ENCODE results near the gene PLBD2.

The PLBD2 gene

GRCh38 chr12:113422030-113422885, 63.9 kb downstream of the PLBD2 start, which contains the start of gene SDSL:
SDSL (plus strand) TSS chr12:113422380; CDS start chr12:113427983, 5,603 bp downstream.
- Histone ChIP-seq H3K14ac (ENCODE audit: low read length in 2 of 2) (peak within 1 kb of the TSS in 1 of 2 experiments; percentile 56), H3K4me1 (ENCODE audit: control insufficient read depth, insufficient read depth, low read depth, low read length) (peaks cover 14% of the 10 kb centered on the region), H2AFZ (ENCODE audit: low read depth, low read length) (peak within 1 kb of the TSS; percentile 66), H3K18ac (ENCODE audit: low read depth in 1 of 2, low read length in 2 of 2) (peak within 1 kb of the TSS; percentile 88 to 89), H3K9ac (ENCODE audit: low read length) (peak within 1 kb of the TSS; percentile 98), H3K9me3 (ENCODE audit: control insufficient read depth, low read length) (no peaks in the 10 kb centered on the region), H3K79me1 (replicated peaks; ENCODE audit: low read length, poor library complexity, severe bottlenecking) (peaks cover 12% of the 10 kb centered on the region), H3K36me3 (ENCODE audit: control insufficient read depth in 1 of 2, insufficient read depth in 2 of 2, low read depth in 1 of 2, low read length in 2 of 2) (peaks cover 0 to 2% of the 10 kb centered on the region in 2 experiments), H3K27me3 (ENCODE audit: control insufficient read depth in 1 of 2, insufficient read depth in 1 of 2, low read length in 2 of 2) (no peaks in the 10 kb centered on the region), H4K8ac (ENCODE audit: low read length) (peak within 1 kb of the TSS; percentile 92), H3K27ac (ENCODE audit: low read length, poor library complexity, severe bottlenecking) (peak within 1 kb of the TSS; percentile 13), H4K91ac (ENCODE audit: low read length) (peak within 1 kb of the TSS; percentile 79), H3K4me2 (ENCODE audit: low read length, poor library complexity, severe bottlenecking) (peak within 1 kb of the TSS; percentile 60), H2BK12ac (ENCODE audit: low read length in 2 of 2) (peak within 1 kb of the TSS; percentile 59 to 68), H2BK120ac (ENCODE audit: low read depth, low read length) (peak within 1 kb of the TSS; percentile 12), H2BK5ac (ENCODE audit: low read depth, low read length, poor library complexity, severe bottlenecking) (no peak within 1 kb of the TSS), H3K4ac (ENCODE audit: low read depth in 1 of 2, low read length in 2 of 2) (peak within 1 kb of the TSS; percentile 82 to 86), H3K23ac (ENCODE audit: low read length in 2 of 2) (peak within 1 kb of the TSS in 1 of 2 experiments; percentile 71), H2AK5ac (ENCODE audit: low read length, severe bottlenecking) (peak within 1 kb of the TSS; percentile 16), H3K4me3 (ENCODE audit: insufficient read depth in 1 of 2, low read depth in 1 of 2, low read length in 2 of 2) (peak within 1 kb of the TSS; percentile 57 to 86), H2BK15ac (ENCODE audit: low read depth, poor library complexity, severe bottlenecking) (peak within 1 kb of the TSS; percentile 85)
- 24% methylated on average over 11 of the region's 13 CpGs for WGBS
- DNase-seq: peak; percentile 86

GRCh38 chr12:113422886-113423669, 64.7 kb downstream of the PLBD2 start:
- Histone ChIP-seq H3K4ac (ENCODE audit: low read depth in 1 of 2, low read length in 2 of 2) (peak overlapping the region; percentile 20 to 82), H2BK5ac (ENCODE audit: low read depth, low read length, poor library complexity, severe bottlenecking) (no peak overlapping the region), H3K4me1 (ENCODE audit: control insufficient read depth, insufficient read depth, low read depth, low read length) (peaks cover 14% of the 10 kb centered on the region), H4K8ac (ENCODE audit: low read length) (peak overlapping the region; percentile 92), H3K4me3 (ENCODE audit: insufficient read depth in 1 of 2, low read depth in 1 of 2, low read length in 2 of 2) (peak overlapping the region; percentile 57 to 86), H3K79me1 (replicated peaks; ENCODE audit: low read length, poor library complexity, severe bottlenecking) (peaks cover 12% of the 10 kb centered on the region), H3K9ac (ENCODE audit: low read length) (peak overlapping the region; percentile 98), H3K9me3 (ENCODE audit: control insufficient read depth, low read length) (no peaks in the 10 kb centered on the region), H3K27me3 (ENCODE audit: control insufficient read depth in 1 of 2, insufficient read depth in 1 of 2, low read length in 2 of 2) (no peaks in the 10 kb centered on the region), H2BK15ac (ENCODE audit: low read depth, poor library complexity, severe bottlenecking) (no peak overlapping the region), H4K91ac (ENCODE audit: low read length) (peak overlapping the region; percentile 79), H3K36me3 (ENCODE audit: control insufficient read depth in 1 of 2, insufficient read depth in 2 of 2, low read depth in 1 of 2, low read length in 2 of 2) (peaks cover 0 to 2% of the 10 kb centered on the region in 2 experiments), H3K14ac (ENCODE audit: low read length in 2 of 2) (no peak overlapping the region), H3K18ac (ENCODE audit: low read depth in 1 of 2, low read length in 2 of 2) (peak overlapping the region in 1 of 2 experiments; percentile 88), H2BK12ac (ENCODE audit: low read length in 2 of 2) (peak overlapping the region in 1 of 2 experiments; percentile 0), H3K23ac (ENCODE audit: low read length in 2 of 2) (no peak overlapping the region), H2BK120ac (ENCODE audit: low read depth, low read length) (no peak overlapping the region), H3K4me2 (ENCODE audit: low read length, poor library complexity, severe bottlenecking) (peak overlapping the region; percentile 60), H3K27ac (ENCODE audit: low read length, poor library complexity, severe bottlenecking) (no peak overlapping the region), H2AK5ac (ENCODE audit: low read length, severe bottlenecking) (no peak overlapping the region), H2AFZ (ENCODE audit: low read depth, low read length) (no peak overlapping the region)
- 96% methylated on average over 6 of the region's 6 CpGs for WGBS
- peak; percentile 42 for DNase-seq

- Histone ChIP-seq H3K27ac (ENCODE audit: low read length, poor library complexity, severe bottlenecking) (no peak overlapping the region), H4K8ac (ENCODE audit: low read length) (no peak overlapping the region), H2BK12ac (ENCODE audit: low read length in 2 of 2) (no peak overlapping the region), H3K27me3 (ENCODE audit: control insufficient read depth in 1 of 2, insufficient read depth in 1 of 2, low read length in 2 of 2) (no peaks in the 10 kb centered on the region), H3K18ac (ENCODE audit: low read depth in 1 of 2, low read length in 2 of 2) (no peak overlapping the region), H3K14ac (ENCODE audit: low read length in 2 of 2) (no peak overlapping the region), H2BK5ac (ENCODE audit: low read depth, low read length, poor library complexity, severe bottlenecking) (no peak overlapping the region), H3K9ac (ENCODE audit: low read length) (no peak overlapping the region), H3K4ac (ENCODE audit: low read depth in 1 of 2, low read length in 2 of 2) (no peak overlapping the region), H2BK15ac (ENCODE audit: low read depth, poor library complexity, severe bottlenecking) (no peak overlapping the region), H3K36me3 (ENCODE audit: control insufficient read depth in 1 of 2, insufficient read depth in 2 of 2, low read depth in 1 of 2, low read length in 2 of 2) (peaks cover 0 to 2% of the 10 kb centered on the region in 2 experiments), H2AFZ (ENCODE audit: low read depth, low read length) (no peak overlapping the region), H3K4me1 (ENCODE audit: control insufficient read depth, insufficient read depth, low read depth, low read length) (peaks cover 10% of the 10 kb centered on the region), H2AK5ac (ENCODE audit: low read length, severe bottlenecking) (no peak overlapping the region), H2BK120ac (ENCODE audit: low read depth, low read length) (no peak overlapping the region), H4K91ac (ENCODE audit: low read length) (no peak overlapping the region), H3K4me3 (ENCODE audit: insufficient read depth in 1 of 2, low read depth in 1 of 2, low read length in 2 of 2) (no peak overlapping the region), H3K79me1 (replicated peaks; ENCODE audit: low read length, poor library complexity, severe bottlenecking) (peaks cover 12% of the 10 kb centered on the region), H3K9me3 (ENCODE audit: control insufficient read depth, low read length) (no peaks in the 10 kb centered on the region), H3K4me2 (ENCODE audit: low read length, poor library complexity, severe bottlenecking) (no peak overlapping the region), H3K23ac (ENCODE audit: low read length in 2 of 2) (no peak overlapping the region)
- no peak for DNase-seq
- 86% methylated on average over 1 of the region's 1 CpG for WGBS
Measured at GRCh38 chr12:113424456-113424855, 66.1 kb downstream of the PLBD2 start.
